ENCODE data around the gene COL23A1.

DNA sequence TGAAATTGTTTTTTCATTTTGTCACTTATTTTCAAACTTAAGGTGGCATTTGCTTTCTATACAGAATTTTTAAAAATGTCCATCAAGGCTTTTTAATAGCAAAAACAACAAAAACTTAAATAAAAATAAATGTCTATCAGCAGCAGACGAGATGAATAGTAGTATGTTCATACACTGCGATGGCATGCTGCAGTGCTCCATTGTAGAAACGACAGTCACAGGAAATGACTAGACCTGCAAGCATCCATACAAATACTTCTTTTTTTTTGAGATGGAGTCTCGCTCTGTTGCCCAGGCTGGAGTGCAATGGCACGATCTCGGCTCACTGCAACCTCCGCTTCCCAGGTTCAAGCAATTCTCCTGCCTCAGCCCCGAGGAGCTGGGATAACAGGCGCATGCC, 41.4 kb downstream of the COL23A1 start:
- TF ChIP-seq, protein P1, sequence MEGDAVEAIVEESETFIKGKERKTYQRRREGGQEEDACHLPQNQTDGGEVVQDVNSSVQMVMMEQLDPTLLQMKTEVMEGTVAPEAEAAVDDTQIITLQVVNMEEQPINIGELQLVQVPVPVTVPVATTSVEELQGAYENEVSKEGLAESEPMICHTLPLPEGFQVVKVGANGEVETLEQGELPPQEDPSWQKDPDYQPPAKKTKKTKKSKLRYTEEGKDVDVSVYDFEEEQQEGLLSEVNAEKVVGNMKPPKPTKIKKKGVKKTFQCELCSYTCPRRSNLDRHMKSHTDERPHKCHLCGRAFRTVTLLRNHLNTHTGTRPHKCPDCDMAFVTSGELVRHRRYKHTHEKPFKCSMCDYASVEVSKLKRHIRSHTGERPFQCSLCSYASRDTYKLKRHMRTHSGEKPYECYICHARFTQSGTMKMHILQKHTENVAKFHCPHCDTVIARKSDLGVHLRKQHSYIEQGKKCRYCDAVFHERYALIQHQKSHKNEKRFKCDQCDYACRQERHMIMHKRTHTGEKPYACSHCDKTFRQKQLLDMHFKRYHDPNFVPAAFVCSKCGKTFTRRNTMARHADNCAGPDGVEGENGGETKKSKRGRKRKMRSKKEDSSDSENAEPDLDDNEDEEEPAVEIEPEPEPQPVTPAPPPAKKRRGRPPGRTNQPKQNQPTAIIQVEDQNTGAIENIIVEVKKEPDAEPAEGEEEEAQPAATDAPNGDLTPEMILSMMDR (IDR thresholded peaks at IDR 0.05): no peak
- TF ChIP-seq POLR2A (IDR thresholded peaks at IDR 0.05): no peak
- TF ChIP-seq EP300 (IDR thresholded peaks at IDR 0.05): no peak

Measured in tibial nerve (tissue), 4 donors.